NCI-H146 treated with DMSO at 0.1 percent for 48 hours (cell line): ENCODE data around the gene CACNG3.
A peak's percentile ranks its signal among the peaks of the same experiment; 100 is the strongest.
"Not testable (repeated sequence)": the region's sequence is repeated elsewhere in the genome, so short reads cannot be mapped to it uniquely, and the experiment has no call there.

Source experiments
- DNase-seq: peaks from one replicate; lab custom pipeline; 2025; ENCODE audit not compliant: unreplicated experiment; lab: John Stamatoyannopoulos, UW

Gene CACNG3

DNA sequence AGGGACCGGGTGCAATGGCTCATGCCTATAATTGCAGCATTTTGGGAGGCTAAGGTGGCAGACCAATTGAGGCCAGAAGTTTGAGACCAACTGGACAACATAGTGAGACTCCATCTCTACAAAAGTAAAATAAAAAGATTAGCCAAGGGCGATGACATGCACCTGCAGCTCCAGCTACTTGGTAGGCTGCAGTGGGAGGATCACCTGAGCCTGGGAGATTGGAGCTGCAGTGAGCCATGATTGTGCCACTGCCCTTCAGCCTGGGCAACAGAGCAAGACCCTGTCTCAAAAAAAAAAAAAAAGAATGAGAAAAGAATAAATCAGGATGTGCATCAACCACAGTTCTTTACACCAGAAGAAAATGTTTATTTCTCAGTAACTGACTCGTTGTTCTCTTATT is 76.0 kb downstream of the CACNG3 start:
- DNase-seq = no peak

DNA sequence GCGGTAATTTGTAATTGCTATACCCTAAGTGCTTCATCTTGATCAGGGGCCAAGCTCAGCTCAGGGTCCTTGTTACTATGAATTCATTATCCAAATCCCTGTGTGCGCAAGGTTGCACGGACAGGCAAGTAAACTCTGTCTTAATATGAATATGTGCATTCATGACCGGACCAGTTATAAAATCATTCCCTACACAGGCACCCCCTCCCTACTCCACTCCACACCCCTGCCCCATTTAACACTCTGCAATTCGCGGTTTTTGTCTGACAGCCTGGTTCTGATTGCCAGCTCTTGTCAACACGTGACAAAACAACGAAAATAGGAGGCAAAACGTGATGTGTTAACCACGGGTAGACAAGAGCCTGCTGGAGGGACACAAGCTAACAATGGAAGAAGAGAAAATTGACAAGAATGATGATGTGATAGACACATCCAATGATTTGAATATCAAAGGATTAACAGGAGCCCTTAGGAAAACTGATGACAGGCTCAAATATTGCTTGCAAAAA is 76.5 kb downstream of the CACNG3 start:
- DNase-seq = no peak

DNA sequence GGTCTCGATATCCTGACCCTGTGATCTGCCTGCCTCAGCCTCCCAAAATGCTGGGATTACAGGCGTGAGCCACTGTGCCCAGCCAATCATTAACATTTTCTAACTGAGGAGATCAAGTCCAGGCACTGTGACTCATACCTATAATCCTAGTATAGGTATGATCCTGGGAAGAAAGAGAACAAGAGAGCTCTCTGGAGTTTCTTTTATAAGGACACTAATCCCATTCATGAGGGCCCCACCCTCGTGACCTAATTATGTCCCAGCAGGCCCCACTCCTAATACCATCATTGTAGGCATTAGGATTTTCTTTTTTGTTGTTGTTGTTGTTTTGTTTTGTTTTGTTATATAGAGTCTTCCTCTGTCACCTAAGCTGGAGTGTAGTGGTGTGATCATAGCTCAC is 80.4 kb downstream of the CACNG3 start:
- no peak for DNase-seq

DNA sequence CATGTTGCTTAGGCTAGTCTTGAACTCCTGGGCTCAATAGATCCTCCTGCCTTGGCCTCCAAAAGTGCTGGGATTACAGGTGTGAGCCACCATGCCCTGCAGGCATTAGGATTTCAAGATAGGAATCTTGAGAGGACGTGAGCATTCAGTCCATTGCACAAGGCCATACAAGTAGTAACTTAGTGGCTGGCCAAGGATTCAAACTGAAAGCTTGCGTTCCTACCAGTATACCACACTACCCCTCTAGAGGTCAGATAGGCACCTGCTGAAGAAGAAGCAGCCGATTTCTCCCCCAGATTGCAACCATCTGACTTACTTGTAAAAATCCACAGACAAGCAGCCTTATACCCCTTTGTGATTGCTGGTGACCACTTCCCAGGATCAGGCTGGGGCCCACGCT is 80.9 kb downstream of the CACNG3 start:
- no peak for DNase-seq

DNA sequence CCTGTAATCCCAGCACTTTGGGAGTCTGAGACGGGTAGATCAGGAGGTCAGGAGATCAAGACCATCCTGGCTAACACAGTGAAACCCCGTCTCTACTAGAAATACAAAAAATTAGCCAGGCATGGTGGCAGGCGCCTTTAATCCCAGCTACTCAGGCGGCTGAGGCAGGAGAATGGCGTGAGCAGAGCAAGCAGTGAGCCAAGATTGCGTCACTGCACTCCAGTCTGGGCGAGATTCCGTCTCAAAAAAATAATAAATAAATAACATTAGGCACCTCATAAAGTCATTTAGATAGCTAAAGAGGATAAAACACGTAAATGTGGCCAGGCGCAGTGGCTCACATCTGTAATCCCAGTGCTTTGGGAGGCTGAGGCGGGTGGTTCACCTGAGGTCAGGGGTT is 87.7 kb downstream of the CACNG3 start:
- DNase-seq = not testable (repeated sequence)

DNA sequence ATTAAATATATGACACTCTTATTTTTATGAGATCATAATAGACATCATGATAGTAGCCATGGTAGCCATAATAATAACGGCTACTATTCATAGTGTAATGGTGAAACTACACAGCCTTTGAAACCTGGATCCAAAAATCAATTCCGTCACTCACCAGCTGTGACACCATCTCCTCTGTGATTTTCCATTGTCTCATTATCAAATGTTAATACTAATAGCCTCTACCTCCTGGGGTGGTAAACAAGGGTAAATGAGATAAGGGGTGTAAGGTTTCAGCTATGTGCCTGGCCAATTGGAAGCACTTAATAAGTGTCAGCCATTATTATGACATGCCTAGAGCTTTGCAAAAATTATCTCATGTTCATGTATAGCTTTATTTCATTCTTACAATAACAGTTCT is 88.6 kb downstream of the CACNG3 start:
- peak; percentile 66 for DNase-seq

DNA sequence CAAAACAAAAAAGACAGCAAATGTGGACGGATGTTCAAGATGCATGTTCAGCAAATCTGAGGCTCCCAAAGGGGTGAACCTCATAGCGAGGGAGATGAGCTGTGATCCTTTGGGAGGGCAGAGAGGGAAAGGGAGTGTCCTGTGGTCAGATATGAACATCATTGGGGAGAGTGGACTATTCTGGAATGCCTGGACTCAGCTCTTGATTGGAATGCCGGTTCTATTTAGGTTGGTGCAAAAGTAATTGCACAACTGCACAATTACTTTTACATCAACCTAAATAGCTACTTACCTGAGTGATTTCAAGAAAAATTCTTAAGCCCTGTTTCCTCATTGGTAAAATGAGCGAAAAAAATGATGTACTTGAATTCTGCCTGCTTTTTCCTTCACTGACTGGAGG is 89.6 kb downstream of the CACNG3 start:
- DNase-seq = no peak

DNA sequence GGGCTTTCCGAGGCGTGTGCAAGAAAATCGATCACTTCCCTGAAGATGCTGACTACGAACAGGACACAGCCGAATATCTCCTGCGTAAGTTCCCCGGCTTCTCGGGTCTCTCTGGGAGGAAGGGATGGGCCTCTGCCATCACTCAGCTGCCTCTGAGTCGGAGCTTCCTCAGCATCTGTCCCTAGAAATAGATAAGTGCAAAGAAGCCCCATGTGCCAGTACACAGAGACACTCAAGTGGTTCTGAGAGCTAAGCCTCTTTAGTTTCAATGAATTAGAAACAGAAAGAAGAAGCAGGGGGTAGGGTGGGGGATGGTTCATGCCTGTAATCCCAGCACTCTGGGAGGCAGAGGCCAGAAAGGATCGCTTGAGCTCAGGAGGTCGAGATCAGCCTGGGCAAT is 90.6 kb downstream of the CACNG3 start:
- no peak for DNase-seq

DNA sequence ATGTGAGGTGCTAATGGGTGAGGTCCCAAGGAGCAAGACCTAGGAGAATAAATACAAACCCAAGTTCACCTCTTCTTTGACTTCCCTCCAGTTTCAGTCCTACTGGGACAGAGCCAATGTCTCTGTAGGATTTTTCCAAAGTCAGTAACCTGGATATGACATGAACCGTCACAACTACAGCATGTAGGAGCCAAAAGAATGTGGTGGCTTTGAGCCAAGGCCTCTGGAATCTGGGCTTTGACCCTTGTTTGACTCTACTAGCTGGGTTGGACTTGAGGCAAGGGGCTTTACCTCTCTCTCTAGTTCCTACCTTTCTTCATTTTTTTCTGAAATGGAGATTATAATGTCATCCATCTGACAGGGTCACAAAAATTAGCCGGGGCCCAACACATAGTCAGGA is 91.4 kb downstream of the CACNG3 start:
- DNase-seq = no peak

DNA sequence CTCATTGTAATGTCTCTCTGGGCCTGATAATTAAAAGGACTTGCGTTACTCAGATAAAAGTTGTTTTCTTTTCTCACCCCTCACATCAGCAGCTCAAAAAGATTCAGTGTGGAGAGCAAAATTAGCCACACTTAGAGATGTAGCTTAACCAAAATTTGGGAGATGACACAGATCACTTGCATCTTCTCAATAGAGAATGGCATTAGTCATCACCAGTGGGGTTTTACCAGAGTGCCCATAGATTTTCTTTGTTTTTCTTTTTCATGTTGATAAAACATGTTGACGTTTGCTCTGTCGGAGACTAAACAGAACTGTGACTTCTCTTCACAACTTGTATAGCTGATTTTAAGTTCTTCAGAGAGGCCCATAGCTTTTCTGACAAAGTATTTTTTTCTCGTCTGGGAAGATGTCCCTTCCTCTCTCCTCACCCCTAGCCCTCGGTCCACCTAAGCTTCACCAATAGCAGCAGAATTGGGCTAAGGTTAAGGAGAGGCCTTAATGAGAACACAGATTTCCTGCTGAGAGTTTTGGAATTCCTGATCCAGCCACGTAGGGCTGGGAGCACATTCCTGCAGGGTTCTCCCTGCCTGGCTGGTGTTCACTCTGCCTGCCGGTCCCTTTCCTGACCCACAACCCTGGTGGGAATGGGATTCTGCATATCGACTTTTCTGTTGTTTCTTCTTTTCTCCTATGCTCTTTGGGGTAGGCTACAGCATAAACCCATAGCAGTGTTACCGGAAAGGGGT is 92.6 kb downstream of the CACNG3 start:
- DNase-seq = no peak

DNA sequence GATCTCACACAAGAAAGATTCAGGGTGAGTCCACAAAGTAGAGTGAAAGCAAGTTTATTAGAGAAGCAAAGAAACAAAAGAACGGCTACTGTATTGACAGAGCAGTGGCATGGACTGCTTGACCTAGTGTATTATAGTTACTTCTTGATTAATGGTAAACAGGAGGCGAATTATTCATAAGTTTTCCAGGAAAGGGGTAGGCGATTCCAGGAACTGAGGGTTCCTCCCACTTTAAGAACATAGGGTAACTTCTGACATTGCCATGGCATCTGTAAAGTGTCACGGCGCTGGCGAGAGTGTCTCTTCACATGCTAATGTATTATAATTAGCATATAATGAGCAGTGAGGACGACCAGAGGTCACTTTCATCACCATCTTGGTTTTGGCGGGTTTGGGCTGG is 93.2 kb downstream of the CACNG3 start:
- no peak for DNase-seq

DNA sequence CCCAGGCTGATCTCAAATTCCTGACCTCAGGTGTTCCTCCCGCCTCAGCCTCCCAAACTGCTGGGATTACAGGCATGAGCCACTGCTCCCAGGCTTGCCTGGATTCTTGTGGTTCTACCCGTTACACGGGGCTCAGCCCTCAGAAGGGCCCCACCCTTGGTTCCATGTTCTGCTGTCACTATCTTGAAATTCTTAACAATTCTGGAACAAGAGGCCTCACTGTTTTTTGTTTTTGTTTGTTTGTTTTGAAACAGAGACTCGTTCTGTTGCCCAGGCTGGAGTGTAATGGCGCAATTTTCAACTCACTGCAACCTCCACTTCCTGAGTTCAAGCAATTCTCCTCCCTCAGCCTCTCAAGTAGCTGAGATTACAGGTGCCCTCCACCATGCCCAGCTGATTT is 96.6 kb downstream of the CACNG3 start:
- no peak for DNase-seq

DNA sequence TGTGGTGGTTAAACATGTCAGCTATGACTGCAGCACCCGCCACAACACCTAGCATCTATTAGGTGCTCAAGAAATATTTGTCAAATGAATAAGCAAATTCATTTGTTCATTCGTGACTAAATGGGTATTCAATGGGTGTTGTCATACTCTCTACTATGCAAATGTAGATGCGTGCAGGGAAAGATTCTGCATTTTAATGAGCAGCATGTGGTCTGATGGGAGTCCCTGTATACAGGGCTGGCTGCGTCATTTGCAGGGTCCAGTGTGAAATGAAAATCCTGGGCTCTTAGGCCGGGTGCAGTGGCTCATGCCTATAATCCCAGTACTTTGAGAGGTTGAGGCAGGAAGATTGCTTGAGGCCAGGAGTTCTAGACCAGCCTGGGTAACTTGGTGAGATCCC is 97.5 kb downstream of the CACNG3 start:
- no peak for DNase-seq

DNA sequence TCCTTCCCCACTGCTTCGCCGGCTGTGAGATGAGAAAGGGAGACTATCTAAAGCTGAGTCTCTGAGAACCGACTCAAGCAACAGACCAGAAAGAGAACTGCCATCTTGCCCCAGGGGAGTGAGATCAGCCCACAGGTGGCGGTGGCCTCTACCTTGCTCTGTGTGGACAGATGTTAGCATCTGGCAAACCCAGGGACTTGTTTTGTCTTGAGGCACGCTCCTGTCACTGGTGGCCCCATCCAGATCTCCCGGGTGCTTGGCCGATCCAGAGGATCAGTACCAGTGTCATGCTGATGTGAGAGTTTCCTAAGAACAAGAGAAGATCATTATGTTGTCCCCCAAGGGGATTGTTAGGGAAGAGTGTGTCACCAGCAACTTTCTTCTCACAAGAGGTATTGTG is 101.4 kb downstream of the CACNG3 start:
- DNase-seq = no peak

DNA sequence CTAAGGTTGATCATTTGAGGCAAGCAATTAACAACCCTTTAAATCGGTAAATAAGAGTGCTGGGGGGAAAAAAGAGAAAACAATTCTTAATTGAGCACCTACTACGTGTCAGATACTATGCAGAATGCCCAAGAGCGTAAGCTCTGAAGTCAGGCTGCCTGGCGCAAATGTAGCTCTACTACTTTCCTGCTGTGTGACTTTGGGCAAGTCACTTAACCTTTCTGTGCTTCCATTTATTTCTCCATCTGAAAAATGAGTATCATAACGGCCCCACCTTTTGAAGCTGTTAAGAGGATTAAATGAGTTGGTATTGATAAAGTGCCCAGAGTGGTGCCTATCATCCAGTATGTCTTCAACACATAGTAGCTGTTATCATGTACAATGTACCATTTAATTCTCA is 102.0 kb downstream of the CACNG3 start:
- no peak for DNase-seq

DNA sequence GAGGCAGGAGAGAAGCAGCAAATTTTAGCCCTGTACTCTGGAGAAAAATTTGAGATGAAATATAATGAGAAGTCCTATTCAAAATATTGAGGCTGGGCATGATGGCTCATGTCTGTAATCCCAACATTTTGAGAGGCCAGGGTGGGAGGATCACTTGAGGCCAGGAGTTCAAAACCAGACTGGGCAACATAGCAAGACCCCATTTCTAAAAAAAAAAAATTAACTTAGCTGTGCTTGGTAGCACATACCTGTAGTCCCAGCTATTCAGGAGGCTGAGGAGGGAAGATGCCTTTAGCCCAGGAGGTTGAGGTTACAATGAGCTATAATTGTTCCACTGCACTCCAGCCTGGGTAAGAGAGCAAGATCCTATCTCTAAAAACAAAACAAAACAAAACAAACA is 103.4 kb downstream of the CACNG3 start:
- no peak for DNase-seq

DNA sequence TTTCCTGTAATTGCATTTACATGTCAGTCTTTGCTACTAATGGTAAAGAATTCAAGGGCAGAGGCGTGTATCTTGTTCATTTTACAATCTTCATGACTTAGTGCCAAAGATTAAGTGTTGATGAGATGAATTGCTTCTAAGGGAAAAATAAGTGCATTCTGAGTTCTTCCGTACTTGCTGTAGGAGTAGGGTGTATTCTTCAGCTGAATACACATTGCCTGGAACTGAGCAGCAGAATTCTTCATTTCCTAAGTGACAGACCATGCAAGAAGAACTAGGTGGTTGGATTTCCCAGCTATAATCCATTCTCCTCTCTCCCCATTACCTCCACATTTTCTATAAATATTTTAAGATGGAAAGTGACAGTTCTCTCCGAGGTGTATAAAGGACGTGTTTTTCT is 104.8 kb downstream of the CACNG3 start:
- DNase-seq = no peak

DNA sequence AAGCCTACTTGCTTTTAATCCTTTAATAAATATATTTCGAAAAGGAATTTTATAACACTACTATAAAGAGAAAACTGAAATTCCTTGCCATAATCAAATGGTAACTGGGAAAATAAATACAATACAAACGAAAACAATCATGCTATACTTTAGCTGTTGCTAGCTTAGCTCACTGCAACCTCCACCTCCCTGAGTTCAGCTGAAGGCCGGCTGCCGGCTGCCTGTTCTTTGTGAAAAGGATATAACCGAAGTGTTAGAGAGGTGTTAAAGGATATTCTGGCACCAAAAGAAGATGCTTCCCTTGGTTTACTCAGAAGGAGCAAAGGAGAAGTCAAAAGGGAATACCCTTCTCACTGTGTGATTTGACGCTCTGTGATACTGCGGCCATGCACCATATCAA is 108.5 kb downstream of the CACNG3 start:
- no peak for DNase-seq

DNA sequence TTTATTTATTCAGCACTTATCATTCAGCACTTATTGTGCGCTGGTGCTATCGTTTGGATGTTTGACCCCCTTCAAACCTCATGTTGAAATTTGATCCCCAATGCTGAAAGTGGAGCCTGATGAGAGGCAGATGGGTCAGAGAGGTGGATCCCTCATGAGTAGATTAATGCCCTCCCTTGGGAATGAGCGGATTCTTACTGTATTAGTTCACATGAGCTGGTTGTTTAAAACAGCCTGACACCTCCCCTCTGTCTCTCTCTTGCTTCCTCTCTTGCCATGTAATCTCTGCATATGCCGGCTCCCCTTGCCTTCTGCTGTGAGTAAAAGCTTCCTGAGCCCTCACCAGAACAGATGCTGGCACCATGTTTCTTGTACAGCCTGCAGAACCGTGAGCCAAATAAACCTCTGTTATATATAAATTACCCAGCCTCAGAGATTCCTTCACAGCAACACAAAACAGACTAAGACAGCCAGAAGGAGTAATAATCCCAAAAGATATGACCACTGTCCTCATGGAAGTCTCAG is 111.1 kb downstream of the CACNG3 start:
- DNase-seq = no peak

DNA sequence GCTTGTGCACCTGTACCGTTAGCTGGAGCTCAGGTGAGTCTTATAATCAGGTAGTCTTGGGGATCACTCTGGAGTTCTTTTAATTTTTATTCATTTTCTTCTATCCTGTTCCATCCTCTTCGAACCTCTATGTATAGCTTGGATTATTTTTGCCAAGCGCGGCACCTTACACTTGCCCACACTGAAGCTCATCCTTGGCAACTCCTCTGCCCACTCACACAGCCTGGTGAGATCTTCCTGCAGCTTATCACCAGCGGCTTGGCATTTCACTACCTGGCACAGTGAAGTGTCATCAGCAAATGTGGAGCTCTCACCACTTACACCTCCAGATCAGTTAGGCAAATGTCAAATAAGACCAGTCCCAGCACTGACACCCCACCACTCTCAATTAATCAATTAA is 116.7 kb downstream of the CACNG3 start:
- no peak for DNase-seq

DNA sequence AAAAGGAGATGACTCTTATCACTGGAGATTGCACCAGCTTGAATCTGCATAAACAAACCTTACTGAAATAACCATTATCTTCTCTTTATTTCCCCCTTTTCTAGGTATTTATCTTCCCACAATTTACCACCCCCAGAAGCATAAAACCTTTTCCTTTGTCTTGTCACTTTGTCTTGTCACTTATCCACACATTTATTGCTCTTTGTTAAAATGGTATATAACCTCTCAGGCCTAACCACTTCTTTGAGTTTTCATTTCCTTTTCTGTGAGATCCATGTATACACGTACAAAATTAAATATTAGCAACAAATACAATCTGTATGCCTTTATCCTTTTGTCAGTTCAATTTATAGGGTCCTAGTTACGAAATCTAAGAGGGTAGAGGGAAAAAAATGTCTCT is 122.9 kb downstream of the CACNG3 start:
- DNase-seq = no peak

DNA sequence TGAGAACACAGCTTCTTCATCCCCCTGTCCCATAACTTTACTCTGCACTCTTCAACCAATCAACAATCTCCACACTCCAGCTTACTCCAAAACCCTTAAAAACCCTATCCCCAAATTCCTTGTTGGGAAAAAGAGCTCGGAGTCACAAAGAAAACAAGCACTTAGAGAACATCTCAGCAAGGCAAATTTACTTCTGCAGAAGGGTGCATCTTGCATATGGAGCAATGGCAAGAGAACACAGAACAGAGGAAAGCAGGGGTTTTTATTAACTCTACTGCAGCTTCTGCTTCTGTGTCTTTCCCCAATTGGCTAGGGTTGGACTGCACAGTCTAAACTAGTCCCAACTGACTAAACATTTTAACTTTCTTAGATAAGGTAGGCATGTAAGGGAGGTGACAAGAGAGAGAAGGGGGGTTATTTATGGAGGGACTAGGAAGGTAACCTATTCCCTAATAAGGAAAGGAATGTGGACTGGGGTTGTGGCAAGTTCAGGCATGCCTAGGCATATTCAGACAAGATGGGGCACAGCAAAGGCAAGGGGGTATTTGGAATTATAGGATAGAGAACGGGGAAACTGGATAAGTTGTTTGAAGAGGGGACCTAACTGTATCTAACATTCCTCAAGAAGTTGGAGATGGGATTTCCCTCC is 125.5 kb downstream of the CACNG3 start:
- no peak for DNase-seq
